ENCODE measurements around the gene RUBCN.
"Not testable (repeated sequence)": the region's sequence is repeated elsewhere in the genome, so short reads cannot be mapped to it uniquely, and the experiment has no call there.

DNA sequence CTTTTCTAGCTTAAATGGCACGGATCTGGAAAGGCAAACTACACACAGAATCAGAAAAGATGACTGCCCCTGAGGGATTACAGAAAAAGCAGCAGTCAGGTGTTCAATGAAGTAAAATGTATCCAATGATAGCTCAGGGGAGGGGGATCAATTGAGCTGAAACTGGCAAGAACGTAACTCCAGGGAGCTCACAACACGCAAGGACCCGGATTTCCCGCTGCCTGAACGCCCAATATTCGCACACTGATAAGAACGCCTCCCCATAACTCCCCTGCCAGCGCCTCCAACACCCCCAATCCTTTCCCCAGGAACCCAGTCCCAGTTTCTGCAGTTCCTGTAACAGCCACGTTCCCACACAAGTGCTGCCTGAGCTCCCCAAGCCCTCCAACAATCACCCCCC lies 83.8 kb downstream of the RUBCN start:
- TF ChIP-seq, protein P1, sequence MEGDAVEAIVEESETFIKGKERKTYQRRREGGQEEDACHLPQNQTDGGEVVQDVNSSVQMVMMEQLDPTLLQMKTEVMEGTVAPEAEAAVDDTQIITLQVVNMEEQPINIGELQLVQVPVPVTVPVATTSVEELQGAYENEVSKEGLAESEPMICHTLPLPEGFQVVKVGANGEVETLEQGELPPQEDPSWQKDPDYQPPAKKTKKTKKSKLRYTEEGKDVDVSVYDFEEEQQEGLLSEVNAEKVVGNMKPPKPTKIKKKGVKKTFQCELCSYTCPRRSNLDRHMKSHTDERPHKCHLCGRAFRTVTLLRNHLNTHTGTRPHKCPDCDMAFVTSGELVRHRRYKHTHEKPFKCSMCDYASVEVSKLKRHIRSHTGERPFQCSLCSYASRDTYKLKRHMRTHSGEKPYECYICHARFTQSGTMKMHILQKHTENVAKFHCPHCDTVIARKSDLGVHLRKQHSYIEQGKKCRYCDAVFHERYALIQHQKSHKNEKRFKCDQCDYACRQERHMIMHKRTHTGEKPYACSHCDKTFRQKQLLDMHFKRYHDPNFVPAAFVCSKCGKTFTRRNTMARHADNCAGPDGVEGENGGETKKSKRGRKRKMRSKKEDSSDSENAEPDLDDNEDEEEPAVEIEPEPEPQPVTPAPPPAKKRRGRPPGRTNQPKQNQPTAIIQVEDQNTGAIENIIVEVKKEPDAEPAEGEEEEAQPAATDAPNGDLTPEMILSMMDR (IDR thresholded peaks at IDR 0.05) = not testable (repeated sequence)
- not testable (repeated sequence) for TF ChIP-seq POLR2A (IDR thresholded peaks at IDR 0.05)
